K562 (cell line): ENCODE results near the gene MILR1. TPM values are rescaled to one million over a fixed set of nuclear protein-coding genes. Genes with fewer than 3 reads are reported as not detected.

Experiments
- ARID3B ChIP-seq: fragments of 250-450 bp; sonication (Bioruptor Pico); IDR thresholded peaks from 2 replicates; pipeline ENCODE4 v1.4.0; 2020; ENCODE audit warnings: borderline replicate concordance
- ASH1L ChIP-seq: fragments of 450-650 bp; IDR thresholded peaks from 2 replicates; pipeline ENCODE4 v1.6.1; 2018; ENCODE audit warnings: borderline replicate concordance, mild to moderate bottlenecking, low read depth; ENCODE audit not compliant: partially characterized antibody
- BRCA1 ChIP-seq, 2 experiments: fragments of 450-650 bp in 1 of 2; sonication (generic) in 1 of 2; formaldehyde crosslinking in 1 of 2; IDR thresholded peaks; 2 replicates each; pipeline versions ENCODE4 v1.5.0 to v1.6.1; 2017 to 2020; ENCODE audit warnings: mild to moderate bottlenecking in 1 of 2, missing genetic modification reagents in 1 of 2
- CBFA2T3 ChIP-seq: fragments of 450-650 bp; IDR thresholded peaks from 2 replicates; pipeline ENCODE4 v1.6.1; 2017
- CC2D1A ChIP-seq: fragments of 450-650 bp; IDR thresholded peaks from 2 replicates; pipeline ENCODE4 v1.6.1; 2017; ENCODE audit warnings: mild to moderate bottlenecking
- CHAMP1 ChIP-seq: fragments of 450-650 bp; IDR thresholded peaks from 2 replicates; pipeline ENCODE4 v1.6.1; 2016; ENCODE audit warnings: mild to moderate bottlenecking
- CREM ChIP-seq: IDR thresholded peaks from 2 replicates; pipeline ENCODE4 v1.6.1; 2014; ENCODE audit warnings: antibody characterized with exemption, low read depth
- DACH1 ChIP-seq: fragments of 450-650 bp; IDR thresholded peaks from 2 replicates; pipeline ENCODE4 v1.6.1; 2018; ENCODE audit not compliant: partially characterized antibody
- EP300 ChIP-seq: IDR thresholded peaks from 2 replicates; pipeline ENCODE4 v1.6.1; 2012; ENCODE audit warnings: low read length, improper control_type of control experiment
- FOXK1 ChIP-seq: sonication (generic); formaldehyde crosslinking; IDR thresholded peaks from 2 replicates; pipeline ENCODE4 v1.8.0; 2022; ENCODE audit warnings: missing genetic modification reagents, mild to moderate bottlenecking, borderline replicate concordance
- GTF2A2 ChIP-seq: IDR thresholded peaks from 2 replicates; pipeline ENCODE4 v1.6.1; 2016; ENCODE audit warnings: mild to moderate bottlenecking, missing genetic modification characterization, missing compliant biosample characterization
- KAT8 ChIP-seq: fragments of 450-650 bp; IDR thresholded peaks from 2 replicates; pipeline ENCODE4 v1.6.1; 2016; ENCODE audit warnings: low read depth, mild to moderate bottlenecking
- MAFK ChIP-seq: IDR thresholded peaks from 2 replicates; pipeline ENCODE4 v1.6.1; 2011; ENCODE audit warnings: low read length, improper control_type of control experiment
- MXI1 ChIP-seq: IDR thresholded peaks from 2 replicates; pipeline ENCODE4 v1.6.1; 2011; ENCODE audit warnings: low read depth, mild to moderate bottlenecking, improper control_type of control experiment, low read length
- NFRKB ChIP-seq: fragments of 450-650 bp; IDR thresholded peaks from 2 replicates; pipeline ENCODE4 v1.6.1; 2016; ENCODE audit warnings: low read depth
- NR2F6 ChIP-seq: fragments of 450-650 bp; formaldehyde crosslinking; IDR thresholded peaks from 2 replicates; pipeline ENCODE4 v1.4.0; 2020; ENCODE audit warnings: mild to moderate bottlenecking
- NUFIP1 ChIP-seq: fragments of 450-650 bp; IDR thresholded peaks from 2 replicates; pipeline ENCODE4 v1.6.1; 2018; ENCODE audit not compliant: partially characterized antibody
- SNIP1 ChIP-seq: fragments of 450-650 bp; IDR thresholded peaks from 2 replicates; pipeline ENCODE4 v1.7.1; 2017; ENCODE audit warnings: low read depth, mild to moderate bottlenecking
- TEAD1 ChIP-seq, 2 experiments: fragments of 450-650 bp in 1 of 2; sonication (generic) in 1 of 2; formaldehyde crosslinking; IDR thresholded peaks; 2 replicates each; pipeline versions ENCODE4 v1.4.0 to v1.8.0; 2020 to 2022; ENCODE audit warnings: mild to moderate bottlenecking in 2 of 2, missing genetic modification reagents in 1 of 2
- TEAD4 ChIP-seq, 2 experiments: sonication (generic) in 1 of 2; formaldehyde crosslinking in 1 of 2; IDR thresholded peaks; 2 replicates each; pipeline versions ENCODE4 v1.6.1 to v1.8.0; 2012 to 2022; ENCODE audit warnings: borderline replicate concordance in 1 of 2, inconsistent platforms in 1 of 2, low read length in 1 of 2, mild to moderate bottlenecking in 1 of 2, missing genetic modification reagents in 1 of 2
- TRIM24 ChIP-seq, 2 experiments: fragments of 450-650 bp; IDR thresholded peaks; 2 replicates each; pipeline ENCODE4 v1.6.1; 2016
- ZNF143 ChIP-seq: sonication (generic); formaldehyde crosslinking; IDR thresholded peaks from 2 replicates; pipeline ENCODE4 v1.9.0; 2022; ENCODE audit warnings: mild to moderate bottlenecking, missing genetic modification reagents
- ZNF23 ChIP-seq: fragments of 250-450 bp; sonication (Bioruptor Pico); IDR thresholded peaks from 2 replicates; pipeline ENCODE4 v1.4.0; 2020; ENCODE audit warnings: mild to moderate bottlenecking
- ZNF311 ChIP-seq: fragments of 250-450 bp; sonication (Bioruptor Pico); IDR thresholded peaks from 2 replicates; pipeline ENCODE4 v1.4.0; 2020; ENCODE audit warnings: mild to moderate bottlenecking, moderate library complexity
- ZNF316 ChIP-seq: fragments of 450-650 bp; IDR thresholded peaks from 2 replicates; pipeline ENCODE4 v1.6.1; 2016
- ZNF507 ChIP-seq: conservative IDR thresholded peaks from 2 replicates; pipeline ENCODE4 v1.6.1; 2017; ENCODE audit warnings: missing genetic modification characterization, missing compliant biosample characterization
- polyA plus RNA-seq, 8 experiments: library from polyadenylated mRNA; depleted of rRNA in 4 of 8; stranded (reverse) in 5 of 8; unstranded in 3 of 8; fragments of >200 nt; fragmentation: Nextera tagmentation in 2 of 8; fragmentation: Illumina TruSeq in 1 of 8; extraction: Ambion mirVana in 2 of 8; extraction: Trizol in 1 of 8; gene quantifications; 2 replicates each; pipeline versions ENCODE4 v1.2.1 to v1.2.3, GENCODE V29; 2011 to 2014; ENCODE audit warnings: inconsistent platforms in 1 of 8, missing spikeins in 1 of 8
- total RNA-seq, 7 experiments: library from RNA; depleted of rRNA in 6 of 7; stranded (reverse); fragments of >200 nt in 6 of 7; fragmentation: Illumina TruSeq in 2 of 7; extraction: Trizol in 2 of 7; gene quantifications; 2 replicates each; pipeline versions ENCODE4 v1.2.1 to v1.2.3, GENCODE V29; 2011 to 2021; ENCODE audit warnings: low replicate concordance in 1 of 7

Gene MILR1
- total and polyA plus RNA-seq, 9 of the 15 experiments (the other 6 are each of a cell fraction or from before 2014, with no cell fraction given) = 3.8 to 14.1 (median 7.1) TPM

- TF ChIP-seq CHAMP1 (peak; percentile 23; the same call in 1 of the 2 replicates), ZNF507 (tag) (no peak), TEAD1 (CRISPR knock-in tag; IDR thresholded peaks at IDR 0.05) (peak; percentile 74 to 89), TEAD4 (IDR thresholded peaks at IDR 0.05; ENCODE audit: low read length) (peak; percentile 47; the same call in 1 of the 2 replicates), TEAD4 (CRISPR knock-in tag; IDR thresholded peaks at IDR 0.05; ENCODE audit: borderline replicate concordance) (no peak), NUFIP1 (no peak), NFRKB (peak; percentile 69; the same call in 1 of the 2 replicates), KAT8 (no peak; the same call in 1 of the 2 replicates), ASH1L (no peak), SNIP1 (peak; percentile 76; the same call in 1 of the 2 replicates), GTF2A2 (tag) (no peak), ARID3B (CRISPR knock-in tag) (0 out of 2 replicates have a peak, but pooled peaks have one; percentile 46), CREM (peak; percentile 63), NR2F6 (CRISPR knock-in tag) (peak; percentile 85), ZNF143 (CRISPR knock-in tag) (peak; percentile 71; the same call in 1 of the 2 replicates), FOXK1 (no peak; the same call in 1 of the 2 replicates), ZNF311 (CRISPR knock-in tag) (no peak), MXI1 (peak; percentile 64; the same call in 1 of the 2 replicates), CC2D1A (no peak), TRIM24 (IDR thresholded peaks at IDR 0.05) (peak; percentile 42 to 51; a peak in 2 of 4 replicates), BRCA1 (IDR thresholded peaks at IDR 0.05) (no peak), BRCA1 (CRISPR knock-in tag; IDR thresholded peaks at IDR 0.05) (no peak), DACH1 (no peak), ZNF23 (CRISPR knock-in tag) (peak; percentile 48), CBFA2T3 (no peak), ZNF316 (no peak), EP300 (peak; percentile 7), MAFK (no peak)
Measured at GRCh38 chr17:64496786-64497564, 48.1 kb downstream of the MILR1 start, which contains the start of gene POLG2 (continued).
